Stomach smooth muscle (tissue), 2 donors: ENCODE measurements around the gene SYS1.

Experiments
- H3K27ac ChIP-seq: one replicate; pipeline ENCODE4 v1.7.0; 2013; ENCODE audit warnings: mild to moderate bottlenecking, low read length, inconsistent platforms
- H3K27me3 ChIP-seq, 2 donors: one replicate each; pipeline ENCODE4 v1.7.0; 2013; ENCODE audit warnings: low read length in 2 of 2; ENCODE audit not compliant: insufficient read depth in 2 of 2, control insufficient read depth in 1 of 2
- H3K36me3 ChIP-seq, 2 donors: one replicate each; pipeline ENCODE4 v1.7.0; 2013; ENCODE audit warnings: low read length in 2 of 2; ENCODE audit not compliant: control insufficient read depth in 2 of 2, insufficient read depth in 2 of 2
- H3K4me1 ChIP-seq: one replicate; pipeline ENCODE4 v1.7.0; 2013; ENCODE audit warnings: low read length; ENCODE audit not compliant: control insufficient read depth, insufficient read depth
- H3K4me3 ChIP-seq, 2 donors: one replicate each; pipeline ENCODE4 v1.7.0; 2013; ENCODE audit warnings: low read length in 2 of 2
- H3K9ac ChIP-seq, 2 donors: one replicate each; pipeline ENCODE4 v1.7.0; 2013; ENCODE audit warnings: low read length in 2 of 2, mild to moderate bottlenecking in 1 of 2
- H3K9me3 ChIP-seq, 2 donors: one replicate each; pipeline ENCODE4 v1.7.0; 2013; ENCODE audit warnings: low read length in 2 of 2; ENCODE audit not compliant: control insufficient read depth in 2 of 2
- donor health status: healthy.
- donor health status: Pancreatic carcinoma.

SYS1 gene

DNA sequence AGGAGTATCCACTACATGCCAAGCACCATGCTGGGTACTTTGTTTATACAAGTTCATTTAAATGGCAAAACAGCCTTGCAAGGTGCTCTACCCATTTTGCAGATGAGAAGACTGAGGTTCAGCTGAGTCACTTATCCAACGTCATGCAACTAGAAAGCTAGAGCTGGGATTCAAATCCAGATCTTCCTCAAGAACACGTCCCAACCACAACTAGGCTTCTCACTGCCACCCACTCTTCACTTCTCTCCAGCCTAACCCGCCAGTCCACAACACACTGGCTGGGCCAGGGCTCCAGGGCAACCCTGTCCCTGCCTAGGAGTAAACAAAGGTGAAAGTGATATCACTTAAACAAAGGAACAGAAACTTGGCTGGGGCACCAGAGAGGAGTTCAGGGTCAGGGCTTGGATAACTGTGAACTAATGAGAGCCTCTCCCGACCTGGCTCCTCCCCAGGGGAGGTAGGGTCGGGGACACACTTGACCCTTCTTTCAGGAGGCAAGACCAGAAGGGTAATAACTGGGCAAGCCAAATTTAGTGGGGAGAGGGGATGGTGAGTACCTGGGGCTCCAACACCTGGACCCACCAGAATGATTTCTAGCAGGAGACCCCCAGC is 22.6 kb upstream of the SYS1 start:
- H3K27me3 ChIP-seq = no peaks in the 10 kb centered on the region
- H3K27ac ChIP-seq = peak overlapping the region; percentile 85
- peaks cover 87% of the 10 kb centered on the region for H3K4me1 ChIP-seq
- H3K4me3 ChIP-seq = no peak overlapping the region
- no peaks in the 10 kb centered on the region for H3K9me3 ChIP-seq
- H3K9ac ChIP-seq = peak overlapping the region in 1 of 2 donors; percentile 21
- peaks cover 7 to 15% of the 10 kb centered on the region in 2 donors for H3K36me3 ChIP-seq

DNA sequence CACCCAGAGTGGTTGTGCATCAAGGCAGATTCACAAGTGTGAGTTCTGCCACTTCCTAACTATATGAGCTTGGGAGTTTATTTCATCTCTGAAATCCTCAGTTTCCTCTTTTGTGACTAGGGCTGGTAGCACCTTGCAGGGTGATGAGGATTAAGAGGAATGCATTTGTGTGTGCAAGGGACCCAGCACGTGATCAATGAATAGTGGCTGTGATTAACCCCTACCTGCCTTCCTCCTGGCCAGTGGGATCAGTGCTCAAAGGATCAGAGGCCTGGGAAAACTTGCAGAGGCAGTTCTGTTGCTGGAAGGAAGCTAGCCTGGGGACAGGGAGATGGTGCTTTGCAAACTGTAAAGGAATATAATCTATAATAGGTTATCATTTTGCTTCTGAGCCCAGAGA is 22.0 kb upstream of the SYS1 start:
- Histone ChIP-seq H3K27me3 (no peaks in the 10 kb centered on the region), H3K4me1 (peaks cover 93% of the 10 kb centered on the region), H3K9ac (no peak overlapping the region), H3K4me3 (no peak overlapping the region), H3K27ac (peak overlapping the region; percentile 85), H3K36me3 (peaks cover 4 to 9% of the 10 kb centered on the region in 2 donors), H3K9me3 (no peaks in the 10 kb centered on the region)

DNA sequence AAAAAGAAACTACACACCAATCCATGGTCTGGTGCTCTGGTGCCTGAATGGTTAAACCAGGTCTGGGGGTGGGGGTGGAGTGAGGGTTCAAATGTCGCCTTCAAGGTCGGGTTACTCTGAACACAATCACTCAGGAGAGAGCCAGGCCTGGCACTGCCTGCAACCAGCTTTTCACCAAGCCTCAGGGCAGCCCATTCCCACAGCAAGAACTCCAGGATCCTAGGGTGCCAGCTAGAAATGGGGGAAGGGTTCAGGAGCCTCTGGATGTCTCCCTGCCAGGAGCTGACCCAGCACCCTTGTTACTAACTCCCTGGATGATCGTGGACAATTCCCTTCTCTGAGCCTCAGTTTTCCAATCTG is 21.4 kb upstream of the SYS1 start:
- H3K4me1 ChIP-seq = peaks cover 97% of the 10 kb centered on the region
- peak overlapping the region; percentile 85 for H3K27ac ChIP-seq
- H3K9ac ChIP-seq = peak overlapping the region; percentile 60 to 95
- peak overlapping the region; percentile 36 to 61 for H3K4me3 ChIP-seq
- H3K36me3 ChIP-seq = peaks cover 4 to 9% of the 10 kb centered on the region in 2 donors
- no peaks in the 10 kb centered on the region for H3K9me3 ChIP-seq
- no peaks in the 10 kb centered on the region for H3K27me3 ChIP-seq

DNA sequence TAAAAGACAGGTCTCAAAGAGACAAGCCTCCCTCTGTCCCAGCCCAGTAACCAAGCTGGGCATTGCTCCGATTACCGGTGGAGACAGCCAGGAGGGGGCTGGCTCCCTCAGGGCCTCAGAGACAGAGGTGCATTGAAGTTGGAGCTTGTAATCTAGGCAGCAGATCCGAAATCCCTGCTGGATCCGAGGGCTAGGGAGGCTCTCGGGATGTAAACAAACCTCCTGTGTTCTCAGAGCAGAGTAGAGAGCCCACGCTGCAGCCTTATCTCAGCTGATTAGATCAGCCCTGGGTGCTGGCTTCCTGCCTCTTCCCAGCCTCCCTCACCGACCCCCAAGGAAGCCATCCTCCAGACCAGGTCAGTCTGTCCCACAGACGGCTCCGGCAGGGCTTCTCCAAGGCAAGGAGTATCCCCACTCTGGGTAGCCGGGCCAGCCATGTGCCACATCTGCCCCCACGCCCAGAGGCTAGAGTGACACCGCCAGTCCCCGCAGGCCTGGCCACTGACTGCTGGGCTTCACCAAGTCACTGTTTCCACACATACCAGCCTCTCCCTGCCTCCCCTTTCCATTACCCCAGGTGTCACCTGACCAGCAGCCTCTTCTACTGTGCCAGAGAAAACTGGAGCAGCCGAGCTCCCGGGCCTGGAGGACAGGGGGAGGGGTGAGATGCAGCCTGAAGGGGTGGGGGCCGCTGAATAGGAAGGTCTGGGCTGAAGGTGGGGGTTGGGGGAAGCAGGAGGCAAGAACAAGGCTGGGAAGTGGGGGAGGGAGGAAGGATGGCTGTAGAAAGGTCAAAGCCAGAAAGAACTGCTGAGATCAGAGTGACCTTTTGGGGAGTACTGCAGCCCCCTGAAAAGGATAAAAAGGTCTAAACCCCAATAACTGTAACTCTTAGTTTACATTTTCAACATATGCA is 20.8 kb upstream of the SYS1 start:
- Histone ChIP-seq H3K9me3 (no peaks in the 10 kb centered on the region), H3K4me3 (peak overlapping the region; percentile 36 to 91), H3K27ac (peak overlapping the region; percentile 85), H3K27me3 (no peaks in the 10 kb centered on the region), H3K4me1 (peaks cover 93% of the 10 kb centered on the region), H3K36me3 (peaks cover 4 to 9% of the 10 kb centered on the region in 2 donors), H3K9ac (peak overlapping the region; percentile 60 to 95)

DNA sequence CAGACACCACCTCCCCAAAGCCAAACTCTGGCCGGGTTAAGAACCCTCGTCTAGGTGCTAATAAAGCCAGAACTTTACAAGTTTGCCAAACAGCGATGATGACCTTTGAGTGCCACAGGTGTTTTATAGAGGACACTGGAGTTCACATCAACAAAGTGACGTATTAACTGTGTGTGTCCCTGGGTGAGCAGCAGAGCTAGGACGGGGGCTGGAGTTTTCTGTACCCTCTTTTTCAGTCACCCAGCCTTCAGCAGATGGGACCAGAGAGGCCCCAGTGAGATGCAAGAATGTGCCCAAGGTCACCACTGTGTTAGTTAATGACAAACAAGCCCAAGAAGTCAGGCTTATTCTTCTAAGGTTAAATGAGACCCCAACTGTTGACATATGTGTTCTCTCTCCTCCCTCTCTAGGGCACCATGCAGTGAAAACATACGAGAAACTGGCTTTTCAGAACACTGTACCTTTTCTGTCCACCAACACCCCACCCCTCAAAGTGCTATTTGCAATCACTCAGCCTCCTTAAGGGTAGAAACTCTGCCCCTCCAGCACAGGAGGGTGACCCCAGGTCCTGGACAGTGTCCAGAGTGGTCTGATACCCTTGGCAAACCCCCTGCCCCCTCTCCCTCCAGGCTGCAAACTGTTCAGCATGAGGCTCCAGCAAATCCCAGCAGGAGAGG is 20.0 kb upstream of the SYS1 start:
- peaks cover 4 to 9% of the 10 kb centered on the region in 2 donors for H3K36me3 ChIP-seq
- no peaks in the 10 kb centered on the region for H3K9me3 ChIP-seq
- peak overlapping the region; percentile 85 for H3K27ac ChIP-seq
- no peaks in the 10 kb centered on the region for H3K27me3 ChIP-seq
- H3K4me1 ChIP-seq = peaks cover 89% of the 10 kb centered on the region
- H3K4me3 ChIP-seq = peak overlapping the region; percentile 36 to 91
- peak overlapping the region; percentile 37 to 95 for H3K9ac ChIP-seq

DNA sequence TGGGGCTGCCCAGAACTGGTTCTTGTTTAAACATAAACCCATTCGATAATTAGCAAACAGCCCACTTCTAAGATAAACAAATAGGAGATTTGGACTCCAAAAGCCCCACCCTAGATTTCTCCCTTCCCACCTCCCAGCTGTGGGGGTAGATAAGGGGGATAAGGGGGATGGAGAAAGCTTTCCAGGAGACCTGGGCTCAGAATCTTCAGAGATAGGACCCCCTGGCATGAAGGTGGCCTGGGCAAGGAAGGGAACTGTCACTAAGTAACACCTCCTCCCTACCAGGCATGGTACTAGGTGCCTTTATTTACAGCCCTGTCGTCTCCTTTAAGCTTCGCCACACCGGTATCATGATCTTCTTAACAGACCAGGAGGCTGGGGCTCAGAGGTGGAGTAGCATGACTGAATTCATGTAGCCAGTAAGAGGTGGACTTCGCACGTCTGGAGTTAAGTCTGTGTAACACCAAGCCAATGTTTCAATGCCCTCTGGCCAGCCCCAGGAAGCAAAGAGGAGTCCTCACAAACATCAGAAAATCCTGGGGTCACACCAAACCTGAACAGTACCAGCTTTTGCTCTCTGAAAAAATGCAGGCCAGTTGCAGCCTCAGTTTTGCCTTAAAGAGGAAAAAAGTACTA is 19.3 kb upstream of the SYS1 start:
- Histone ChIP-seq H3K4me3 (peak overlapping the region; percentile 36 to 91), H3K4me1 (peaks cover 85% of the 10 kb centered on the region), H3K9ac (peak overlapping the region; percentile 58 to 95), H3K36me3 (peaks cover 4 to 9% of the 10 kb centered on the region in 2 donors), H3K27ac (peak overlapping the region; percentile 85), H3K27me3 (no peaks in the 10 kb centered on the region), H3K9me3 (no peaks in the 10 kb centered on the region)

DNA sequence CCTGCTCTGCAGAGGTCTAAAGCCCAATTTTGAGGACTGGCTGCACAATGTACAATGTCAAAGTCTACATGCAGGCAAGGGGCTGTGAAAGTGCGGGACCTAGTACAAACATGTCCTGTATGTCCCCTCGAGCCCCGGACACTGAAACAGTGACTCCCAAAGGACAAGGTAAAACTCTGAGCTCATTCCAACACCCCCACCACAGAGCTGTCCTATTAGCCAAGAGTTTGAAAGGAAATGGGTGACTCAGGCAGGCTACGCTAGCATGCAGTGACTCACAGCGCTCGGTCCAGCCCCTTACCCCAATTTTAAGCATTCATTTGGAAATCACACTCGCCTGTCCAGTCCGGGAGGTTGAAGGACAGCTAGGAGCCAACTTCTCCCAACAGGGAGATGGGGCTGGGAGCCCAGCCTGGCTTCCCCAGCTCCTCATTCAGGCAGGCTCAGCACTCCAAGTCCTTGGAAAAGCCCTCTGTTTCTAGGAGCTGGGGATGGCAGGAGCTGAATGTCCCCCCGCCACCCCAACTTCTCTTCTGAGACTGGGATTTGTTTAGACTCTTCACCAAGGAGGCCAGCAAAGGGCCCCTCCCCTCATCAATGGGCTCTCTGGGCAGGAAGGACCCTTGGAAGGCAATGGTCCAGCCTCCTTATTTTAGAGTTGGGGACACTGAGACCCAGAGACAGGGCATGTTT is 18.6 kb upstream of the SYS1 start:
- Histone ChIP-seq H3K9ac (peak overlapping the region; percentile 58 to 95), H3K36me3 (peaks cover 4 to 9% of the 10 kb centered on the region in 2 donors), H3K9me3 (no peaks in the 10 kb centered on the region), H3K4me3 (peak overlapping the region; percentile 77 to 91), H3K27ac (peak overlapping the region; percentile 85), H3K27me3 (no peaks in the 10 kb centered on the region), H3K4me1 (peaks cover 80% of the 10 kb centered on the region)

DNA sequence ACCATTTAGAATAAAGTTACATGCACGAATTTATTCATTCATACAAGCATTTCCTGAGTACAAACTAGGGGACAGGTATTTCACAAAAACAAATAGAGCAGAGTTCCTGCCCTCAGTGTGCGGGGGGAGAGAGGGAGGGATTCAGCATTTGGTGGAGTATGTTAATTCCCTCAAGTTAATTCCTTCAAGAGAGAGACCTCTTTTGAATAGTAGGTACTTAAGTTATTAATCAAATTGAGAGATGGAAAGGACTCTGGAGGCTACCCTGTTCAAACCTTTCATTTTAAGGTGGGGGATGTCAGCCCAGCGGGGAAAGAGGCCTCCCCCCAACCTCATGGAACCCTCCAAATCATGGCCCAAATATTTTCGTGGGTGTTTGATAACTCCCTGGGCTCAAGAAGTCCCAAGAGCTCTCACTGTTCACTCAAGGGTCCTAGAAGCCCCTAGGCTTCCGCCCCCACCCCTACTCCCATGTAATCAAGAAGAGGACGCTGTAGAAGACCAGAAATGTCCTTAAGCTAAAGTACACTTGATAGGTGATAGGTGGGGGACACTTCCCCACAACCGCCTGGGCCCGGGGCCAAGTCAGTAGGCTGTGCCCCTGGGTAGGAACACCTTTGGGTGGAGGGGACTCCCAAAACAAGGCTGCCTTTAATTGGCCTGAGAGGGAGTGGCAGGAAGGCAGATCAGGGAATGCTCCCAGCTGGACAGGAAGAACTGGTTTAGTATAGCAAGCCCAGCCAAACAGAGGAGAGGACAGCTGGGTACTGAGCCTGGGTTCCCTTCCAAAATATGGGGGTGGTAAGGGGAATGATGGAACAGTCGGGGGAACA is 17.6 kb upstream of the SYS1 start:
- peaks cover 70% of the 10 kb centered on the region for H3K4me1 ChIP-seq
- no peaks in the 10 kb centered on the region for H3K27me3 ChIP-seq
- H3K36me3 ChIP-seq = peaks cover 2 to 8% of the 10 kb centered on the region in 2 donors
- peak overlapping the region; percentile 95 to 96 for H3K9ac ChIP-seq
- H3K4me3 ChIP-seq = peak overlapping the region; percentile 77 to 91
- H3K27ac ChIP-seq = peak overlapping the region; percentile 85
- no peaks in the 10 kb centered on the region for H3K9me3 ChIP-seq

DNA sequence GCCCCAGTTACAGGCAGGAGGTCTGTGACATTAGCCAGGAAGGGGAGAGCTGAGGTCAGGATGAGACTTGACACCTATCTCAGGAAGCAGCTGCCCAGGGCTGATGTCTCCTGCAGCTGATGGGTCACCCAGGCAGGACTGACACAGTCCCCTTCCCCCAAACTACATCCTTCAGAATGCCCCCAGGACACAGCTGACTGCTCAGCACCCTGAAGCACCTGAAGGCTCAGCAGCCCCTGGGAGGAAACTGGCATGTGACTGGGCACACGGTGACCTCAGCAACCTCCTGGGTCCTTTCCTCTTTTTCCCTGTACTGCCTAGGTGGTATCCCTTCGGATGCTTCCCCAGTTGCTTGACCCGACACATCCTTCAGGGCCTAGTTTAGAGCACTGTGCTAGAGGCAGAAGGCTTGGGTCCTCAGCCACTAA is 16.7 kb upstream of the SYS1 start:
- peak overlapping the region; percentile 95 to 96 for H3K9ac ChIP-seq
- peak overlapping the region; percentile 85 for H3K27ac ChIP-seq
- H3K4me3 ChIP-seq = peak overlapping the region; percentile 77 to 91
- no peaks in the 10 kb centered on the region for H3K36me3 ChIP-seq
- peaks cover 62% of the 10 kb centered on the region for H3K4me1 ChIP-seq
- no peaks in the 10 kb centered on the region for H3K9me3 ChIP-seq
- no peaks in the 10 kb centered on the region for H3K27me3 ChIP-seq
